ENCODE results near the gene IQSEC1. TPM values are rescaled to one million over a fixed set of nuclear protein-coding genes. Genes with fewer than 3 reads are reported as not detected.

Gene IQSEC1
- total RNA-seq, 1 experiment from 2014 or later: 28.1 TPM

- DNase-seq (ENCODE audit: low read depth, low spot score) (no peak), ATAC-seq (no peak)
- BruUV-seq (replicated peaks): no TSS peak
- Histone ChIP-seq H3K27me3 (ENCODE audit: insufficient read depth, low read length) (no peaks in the 10 kb centered on the region), H3K79me2 (ENCODE audit: insufficient read depth, low read length) (peaks cover 25% of the 10 kb centered on the region; the same call in 1 of the 2 replicates), H3K9me3 (ENCODE audit: control insufficient read depth in 1 of 2, insufficient read depth in 1 of 2, low read depth in 1 of 2, low read length in 2 of 2) (no peaks in the 10 kb centered on the region), H4K20me1 (ENCODE audit: insufficient read depth) (no peaks in the 10 kb centered on the region), H3K9me2 (ENCODE audit: insufficient read depth) (no peaks in the 10 kb centered on the region), H2AFZ (ENCODE audit: low read depth, low read length, poor library complexity, severe bottlenecking) (no peak overlapping the region), H3K4me2 (ENCODE audit: low read length) (no peak overlapping the region), H3K4me1 (ENCODE audit: control insufficient read depth in 1 of 2, insufficient read depth in 2 of 2, low read length in 2 of 2) (no peaks in the 10 kb centered on the region), H3K9ac (ENCODE audit: low read length) (no peak overlapping the region), H3K36me3 (ENCODE audit: control insufficient read depth in 1 of 2, insufficient read depth in 2 of 2, low read length in 2 of 2) (no peaks in the 10 kb centered on the region), H3K4me3 (replicated peaks in 1 of 2; ENCODE audit: low read depth in 1 of 2, low read length in 2 of 2) (no peak overlapping the region), H3K27ac (ENCODE audit: low read depth, low read length) (no peak overlapping the region)
- intact Hi-C loops (cut with micrococcal nuclease): no loop called here
- ChIA-PET CTCF (no interaction called here), RAD21 (ENCODE audit: low non-redundant PET in 1 of 2, low total read pairs in 2 of 2, uncharacterized antibody in 2 of 2, unreplicated experiment in 2 of 2) (no interaction called here), POLR2A (interaction anchor here (0.6 kb wide), 1 partner anchor 11 kb away, joined by 5 read pairs; no protein-coding TSS in a partner anchor)
- TF ChIP-seq EZH2phosphoT487 (IDR thresholded peaks at IDR 0.05; ENCODE audit: borderline replicate concordance) (no peak), POLR2AphosphoS5 (IDR thresholded peaks at IDR 0.05; ENCODE audit: low read depth, low read length) (no peak), MAX (IDR thresholded peaks at IDR 0.05) (no peak), SP1 (IDR thresholded peaks at IDR 0.05; ENCODE audit: low read depth) (no peak), EZH2 (IDR thresholded peaks at IDR 0.05) (no peak), EGR1 (IDR thresholded peaks at IDR 0.05; ENCODE audit: low read depth) (no peak), SRF (IDR thresholded peaks at IDR 0.05; ENCODE audit: low read depth) (no peak), JUND (IDR thresholded peaks at IDR 0.05) (no peak), YY1 (IDR thresholded peaks at IDR 0.05; ENCODE audit: extremely low read depth, insufficient replicate concordance, low read depth, low read length) (no peak), CBX3 (IDR thresholded peaks at IDR 0.05; ENCODE audit: low read depth) (no peak), ATF3 (IDR thresholded peaks at IDR 0.05) (no peak), TCF7L2 (IDR thresholded peaks at IDR 0.05; ENCODE audit: borderline replicate concordance, extremely low read depth, insufficient read depth, insufficient read length) (no peak)
Measured at GRCh38 chr3:12956316-12956660, 116.9 kb downstream of the IQSEC1 start.
